HEK293 (cell line): ENCODE data around the gene GALT.
A peak's percentile ranks its signal among the peaks of the same experiment; 100 is the strongest.

ENCODE experiments used
- CTCF ChIA-PET: fragments of 350-600 bp; formaldehyde crosslinking; extraction: SDS; loops from one replicate; lab custom pipeline; 2021; ENCODE audit warnings: antibody characterized with exemption; lab: Yijun Ruan, JAX
- POLR2A ChIA-PET: fragments of 300-600 bp; formaldehyde crosslinking; extraction: SDS; loops from one replicate; lab custom pipeline; 2020; ENCODE audit warnings: antibody characterized with exemption, inconsistent platforms; lab: Yijun Ruan, JAX
- H3K27ac ChIP-seq: fragments of 200-500 bp; sonication (Bioruptor generic); 2 replicates; pipeline ENCODE4 v1.5.1; 2014; ENCODE audit warnings: low read depth, low read length, control low read depth, inconsistent platforms; ENCODE audit errors: extremely low read depth
- H3K36me3 ChIP-seq, 2 experiments: fragments of 200-500 bp in 1 of 2; sonication (Bioruptor generic) in 1 of 2; 1 replicate in 1 of 2; 2 replicates in 1 of 2; pipeline ENCODE4 v1.5.1; 2014 to 2017; ENCODE audit warnings: inconsistent platforms in 2 of 2, low read length in 2 of 2; ENCODE audit not compliant: control insufficient read depth in 2 of 2, insufficient read depth in 1 of 2
- H3K4me1 ChIP-seq: fragments of 200-500 bp; sonication (Bioruptor generic); 2 replicates; pipeline ENCODE4 v1.5.1; 2014; ENCODE audit warnings: mild to moderate bottlenecking, low read length, inconsistent platforms; ENCODE audit not compliant: control insufficient read depth, insufficient read depth
- H3K4me3 ChIP-seq: 2 replicates; pipeline ENCODE4 v1.5.1; 2011; ENCODE audit warnings: low read depth, mild to moderate bottlenecking, control low read depth, low read length, moderate library complexity
- H3K9me3 ChIP-seq: fragments of 200-500 bp; sonication (Bioruptor generic); 2 replicates; pipeline ENCODE4 v1.5.1; 2014; ENCODE audit warnings: low read depth, low read length, inconsistent platforms; ENCODE audit not compliant: control insufficient read depth, insufficient read depth
- GLIS2 ChIP-seq: fragments of 450-650 bp; formaldehyde crosslinking; IDR thresholded peaks from 2 replicates; pipeline ENCODE4 v1.5.1; 2016; ENCODE audit warnings: missing biosample characterization, missing genetic modification characterization
- KLF9 ChIP-seq: fragments of 450-650 bp; formaldehyde crosslinking; IDR thresholded peaks from 2 replicates; pipeline ENCODE4 v1.5.1; 2016; ENCODE audit warnings: missing biosample characterization, missing genetic modification characterization, low read depth
- MEIS1 ChIP-seq: sonication (generic); formaldehyde crosslinking; IDR thresholded peaks from 2 replicates; pipeline ENCODE4 v1.8.1; 2022; ENCODE audit warnings: missing genetic modification reagents, mild to moderate bottlenecking, borderline replicate concordance
- SCRT2 ChIP-seq: fragments of 450-650 bp; formaldehyde crosslinking; IDR thresholded peaks from 2 replicates; pipeline ENCODE4 v1.5.1; 2016; ENCODE audit warnings: missing biosample characterization, missing genetic modification characterization
- SP2 ChIP-seq: fragments of 450-650 bp; formaldehyde crosslinking; IDR thresholded peaks from 2 replicates; pipeline ENCODE4 v1.5.1; 2016; ENCODE audit warnings: missing biosample characterization, missing genetic modification characterization
- ZBTB8A ChIP-seq: fragments of 450-650 bp; formaldehyde crosslinking; IDR thresholded peaks from 2 replicates; pipeline ENCODE4 v1.5.1; 2016; ENCODE audit warnings: missing biosample characterization, missing genetic modification characterization
- ZFHX2 ChIP-seq: fragments of 450-650 bp; formaldehyde crosslinking; conservative IDR thresholded peaks from 2 replicates; pipeline ENCODE4 v1.5.1; 2016; ENCODE audit warnings: missing biosample characterization, missing genetic modification characterization
- ZFP69B ChIP-seq: fragments of 450-650 bp; formaldehyde crosslinking; IDR thresholded peaks from 2 replicates; pipeline ENCODE4 v1.5.1; 2016; ENCODE audit warnings: missing biosample characterization, missing genetic modification characterization
- ZNF366 ChIP-seq: fragments of 450-650 bp; formaldehyde crosslinking; conservative IDR thresholded peaks from 2 replicates; pipeline ENCODE4 v1.5.1; 2016; ENCODE audit warnings: missing biosample characterization, missing genetic modification characterization
- ZNF426 ChIP-seq: fragments of 450-650 bp; formaldehyde crosslinking; IDR thresholded peaks from 2 replicates; pipeline ENCODE4 v1.5.1; 2017; ENCODE audit warnings: missing biosample characterization, missing genetic modification characterization, mild to moderate bottlenecking, inconsistent platforms, moderate library complexity
- ZNF585B ChIP-seq: fragments of 450-650 bp; formaldehyde crosslinking; IDR thresholded peaks from 2 replicates; pipeline ENCODE4 v1.5.1; 2016; ENCODE audit warnings: missing biosample characterization, missing genetic modification characterization
- ZNF654 ChIP-seq: fragments of 450-650 bp; formaldehyde crosslinking; IDR thresholded peaks from 2 replicates; pipeline ENCODE4 v1.5.1; 2016; ENCODE audit warnings: low read depth, missing biosample characterization, missing genetic modification characterization
- TF ChIP-seq, protein P1 (sequence below): sonication (generic); formaldehyde crosslinking; IDR thresholded peaks from 2 replicates; pipeline ENCODE4 v1.8.1; 2022; ENCODE audit warnings: mild to moderate bottlenecking, moderate library complexity, missing genetic modification reagents
- TF ChIP-seq, protein P2 (sequence below): fragments of 450-650 bp; formaldehyde crosslinking; optimal IDR thresholded peaks from 2 replicates; pipeline ENCODE3; 2016; ENCODE audit warnings: missing biosample characterization, mild to moderate bottlenecking, missing genetic modification characterization
- TF ChIP-seq, protein P3 (sequence below): fragments of 450-650 bp; formaldehyde crosslinking; IDR thresholded peaks from 2 replicates; pipeline ENCODE4; 2016; ENCODE audit warnings: missing biosample characterization, missing genetic modification characterization
- TF ChIP-seq, protein P4 (sequence below): fragments of 450-650 bp; formaldehyde crosslinking; IDR thresholded peaks from 2 replicates; pipeline ENCODE4 v1.5.1; 2016; ENCODE audit warnings: missing biosample characterization, missing genetic modification characterization

The GALT gene

DNA sequence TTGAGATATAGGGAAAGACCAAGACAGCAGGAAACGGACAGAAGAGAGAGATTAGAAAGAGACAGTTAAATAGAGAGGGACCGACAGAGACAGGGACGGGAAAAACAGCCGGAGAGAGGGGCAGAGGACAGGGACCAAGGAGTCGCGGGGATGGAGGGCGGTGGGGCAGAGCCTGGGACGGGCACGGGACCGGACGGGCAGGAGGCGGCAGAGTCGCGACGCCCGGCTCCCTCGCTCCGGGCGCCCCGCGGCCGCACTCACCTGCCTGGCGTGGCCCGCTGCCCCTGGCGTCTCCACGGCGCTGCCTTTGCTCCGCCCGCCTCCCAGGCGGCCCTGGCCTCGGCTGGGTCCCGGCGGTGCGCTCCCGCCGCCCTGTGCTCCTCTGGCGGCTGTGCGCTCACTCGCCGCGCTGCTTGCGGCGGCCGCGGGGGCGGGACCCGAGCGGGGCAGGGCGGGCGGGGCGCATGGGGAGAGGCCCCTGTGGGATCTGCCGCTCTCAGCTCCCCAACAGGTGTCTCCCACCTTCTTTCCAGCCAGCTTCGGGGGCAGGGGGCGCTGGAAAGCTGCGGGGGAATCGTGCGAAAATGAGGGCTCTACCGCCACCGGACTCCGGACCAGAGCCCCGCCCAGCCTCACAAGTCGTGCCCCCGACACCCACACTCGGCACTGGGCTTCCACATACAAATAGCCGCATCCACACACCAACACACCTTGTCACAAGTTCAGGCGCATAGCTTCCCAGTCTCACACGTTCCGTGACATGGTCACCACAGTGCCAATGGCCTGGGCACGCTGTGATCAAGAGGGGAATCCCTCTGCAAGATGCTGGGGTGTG lies 17.6 kb upstream of the GALT start, which contains the start of gene ARID3C:
ARID3C (minus strand) TSS at position 411 of the 835 bp plus-strand sequence. CDS start 1,052 bp downstream, outside the sequence.
- TF ChIP-seq GLIS2 (tag by site-specific recombination), result 0 out of 2 replicates have a peak, but pooled peaks have one; percentile 20
- TF ChIP-seq, protein P1, sequence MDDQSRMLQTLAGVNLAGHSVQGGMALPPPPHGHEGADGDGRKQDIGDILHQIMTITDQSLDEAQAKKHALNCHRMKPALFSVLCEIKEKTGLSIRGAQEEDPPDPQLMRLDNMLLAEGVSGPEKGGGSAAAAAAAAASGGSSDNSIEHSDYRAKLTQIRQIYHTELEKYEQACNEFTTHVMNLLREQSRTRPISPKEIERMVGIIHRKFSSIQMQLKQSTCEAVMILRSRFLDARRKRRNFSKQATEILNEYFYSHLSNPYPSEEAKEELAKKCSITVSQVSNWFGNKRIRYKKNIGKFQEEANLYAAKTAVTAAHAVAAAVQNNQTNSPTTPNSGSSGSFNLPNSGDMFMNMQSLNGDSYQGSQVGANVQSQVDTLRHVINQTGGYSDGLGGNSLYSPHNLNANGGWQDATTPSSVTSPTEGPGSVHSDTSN (CRISPR knock-in tag), result no peak
- TF ChIP-seq ZNF585B (tag by site-specific recombination), result no peak
- TF ChIP-seq, protein P2, sequence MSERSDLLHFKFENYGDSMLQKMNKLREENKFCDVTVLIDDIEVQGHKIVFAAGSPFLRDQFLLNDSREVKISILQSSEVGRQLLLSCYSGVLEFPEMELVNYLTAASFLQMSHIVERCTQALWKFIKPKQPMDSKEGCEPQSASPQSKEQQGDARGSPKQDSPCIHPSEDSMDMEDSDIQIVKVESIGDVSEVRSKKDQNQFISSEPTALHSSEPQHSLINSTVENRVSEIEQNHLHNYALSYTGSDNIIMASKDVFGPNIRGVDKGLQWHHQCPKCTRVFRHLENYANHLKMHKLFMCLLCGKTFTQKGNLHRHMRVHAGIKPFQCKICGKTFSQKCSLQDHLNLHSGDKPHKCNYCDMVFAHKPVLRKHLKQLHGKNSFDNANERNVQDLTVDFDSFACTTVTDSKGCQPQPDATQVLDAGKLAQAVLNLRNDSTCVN, result peak; percentile 30
- peak; percentile 86 for TF ChIP-seq SCRT2
- no peak for TF ChIP-seq ZNF654 (tag by site-specific recombination)
- TF ChIP-seq KLF9 (tag by site-specific recombination), result peak; percentile 43; the same call in 1 of the 2 replicates
- TF ChIP-seq ZBTB8A (tag by site-specific recombination), result 0 out of 2 replicates have a peak, but pooled peaks have one; percentile 33
- TF ChIP-seq ZFHX2 (tag by site-specific recombination), result peak; percentile 67
- peak; percentile 58; the same call in 1 of the 2 replicates for TF ChIP-seq ZNF366 (tag by site-specific recombination)
- no peak for TF ChIP-seq ZNF426 (tag by site-specific recombination)
- 0 out of 2 replicates have a peak, but pooled peaks have one; percentile 8 for TF ChIP-seq SP2 (tag by site-specific recombination)
- POLR2A ChIA-PET, result interaction anchor here (0.6 to 1.5 kb wide), 2 partner anchors 9 to 248 kb away, joined by 3 to 9 read pairs; partner anchors contain the start of gene SIGMAR1
- Histone ChIP-seq H3K9me3 (no peaks in the 10 kb centered on the region), H3K27ac (no peak within 1 kb of the TSS), H3K36me3 (no peaks in the 10 kb centered on the region), H3K4me3 (peak within 1 kb of the TSS; percentile 35), H3K4me1 (no peaks in the 10 kb centered on the region; the same call in 1 of the 2 replicates)
- CTCF ChIA-PET, result interaction anchor here (0.6 to 3.2 kb wide), 9 partner anchors 8 to 53 kb away, joined by 3 to 18 read pairs (median 3); partner anchors contain the start of genes DCTN3 and RPP25L

DNA sequence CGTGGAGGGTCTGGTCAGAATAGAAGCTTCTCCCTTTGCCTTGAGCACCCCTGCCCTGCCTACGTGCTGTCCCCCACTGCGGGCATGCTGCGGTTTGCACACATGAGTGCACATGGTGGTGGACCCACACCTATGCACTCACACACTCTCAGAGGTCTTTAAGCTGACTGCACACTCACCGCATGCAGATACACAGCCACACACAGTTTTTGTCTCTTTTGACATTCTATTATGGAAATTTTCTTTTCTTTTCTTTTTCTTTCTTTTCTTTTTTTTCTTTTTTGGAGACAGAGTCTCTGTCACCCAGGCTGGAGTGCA lies 17.0 kb upstream of the GALT start:
- ChIA-PET POLR2A (interaction anchor here (1.5 kb wide), 1 partner anchor 8 kb away, joined by 9 read pairs; the partner anchor contains the start of gene SIGMAR1), CTCF (interaction anchor here (0.7 to 3.2 kb wide), 6 partner anchors 9 to 107 kb away, joined by 3 to 18 read pairs (median 8); partner anchors contain the start of genes DCTN3 and RPP25L)
- H3K36me3 ChIP-seq, result no peaks in the 10 kb centered on the region; a peak in 1 of 3 replicates
- H3K4me3 ChIP-seq, result no peak overlapping the region
- H3K4me1 ChIP-seq, result no peaks in the 10 kb centered on the region; the same call in 1 of the 2 replicates
- TF ChIP-seq, protein P3, sequence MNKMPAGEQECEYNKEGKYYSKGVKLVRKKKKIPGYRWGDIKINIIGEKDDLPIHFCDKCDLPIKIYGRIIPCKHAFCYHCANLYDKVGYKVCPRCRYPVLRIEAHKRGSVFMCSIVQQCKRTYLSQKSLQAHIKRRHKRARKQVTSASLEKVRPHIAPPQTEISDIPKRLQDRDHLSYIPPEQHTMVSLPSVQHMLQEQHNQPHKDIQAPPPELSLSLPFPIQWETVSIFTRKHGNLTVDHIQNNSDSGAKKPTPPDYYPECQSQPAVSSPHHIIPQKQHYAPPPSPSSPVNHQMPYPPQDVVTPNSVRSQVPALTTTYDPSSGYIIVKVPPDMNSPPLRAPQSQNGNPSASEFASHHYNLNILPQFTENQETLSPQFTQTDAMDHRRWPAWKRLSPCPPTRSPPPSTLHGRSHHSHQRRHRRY (tag by site-specific recombination), result no peak
- TF ChIP-seq, protein P4, sequence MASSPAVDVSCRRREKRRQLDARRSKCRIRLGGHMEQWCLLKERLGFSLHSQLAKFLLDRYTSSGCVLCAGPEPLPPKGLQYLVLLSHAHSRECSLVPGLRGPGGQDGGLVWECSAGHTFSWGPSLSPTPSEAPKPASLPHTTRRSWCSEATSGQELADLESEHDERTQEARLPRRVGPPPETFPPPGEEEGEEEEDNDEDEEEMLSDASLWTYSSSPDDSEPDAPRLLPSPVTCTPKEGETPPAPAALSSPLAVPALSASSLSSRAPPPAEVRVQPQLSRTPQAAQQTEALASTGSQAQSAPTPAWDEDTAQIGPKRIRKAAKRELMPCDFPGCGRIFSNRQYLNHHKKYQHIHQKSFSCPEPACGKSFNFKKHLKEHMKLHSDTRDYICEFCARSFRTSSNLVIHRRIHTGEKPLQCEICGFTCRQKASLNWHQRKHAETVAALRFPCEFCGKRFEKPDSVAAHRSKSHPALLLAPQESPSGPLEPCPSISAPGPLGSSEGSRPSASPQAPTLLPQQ (tag by site-specific recombination), result peak; percentile 75
- TF ChIP-seq ZFP69B (tag by site-specific recombination), result peak; percentile 72
- TF ChIP-seq GLIS2 (tag by site-specific recombination), result 0 out of 2 replicates have a peak, but pooled peaks have one; percentile 1
- TF ChIP-seq MEIS1 (CRISPR knock-in tag), result no peak
- H3K27ac ChIP-seq, result no peak overlapping the region
- no peaks in the 10 kb centered on the region for H3K9me3 ChIP-seq
